Ureter (tissue), 1 donor: ENCODE measurements around the gene C1orf174. TPM values are rescaled to one million over a fixed set of nuclear protein-coding genes. Genes with fewer than 3 reads are reported as not detected.

ENCODE experiments used
- DNase-seq: peaks from one replicate; pipeline ENCODE4 v3.0.0-alpha.2; 2020; ENCODE audit warnings: low spot score
- total RNA-seq: library from RNA; stranded (reverse); gene quantifications from one replicate; pipeline ENCODE4 v1.2.4, GENCODE V29; 2023
- donor health status: DM: yes; HTN: yes; CAD: no.

Gene C1orf174
- total RNA-seq, 1 donor from 2014 or later: 23.2 TPM

GRCh38 chr1:3895279-3895950, 4.7 kb downstream of the C1orf174 start:
- no peak for DNase-seq

DNA sequence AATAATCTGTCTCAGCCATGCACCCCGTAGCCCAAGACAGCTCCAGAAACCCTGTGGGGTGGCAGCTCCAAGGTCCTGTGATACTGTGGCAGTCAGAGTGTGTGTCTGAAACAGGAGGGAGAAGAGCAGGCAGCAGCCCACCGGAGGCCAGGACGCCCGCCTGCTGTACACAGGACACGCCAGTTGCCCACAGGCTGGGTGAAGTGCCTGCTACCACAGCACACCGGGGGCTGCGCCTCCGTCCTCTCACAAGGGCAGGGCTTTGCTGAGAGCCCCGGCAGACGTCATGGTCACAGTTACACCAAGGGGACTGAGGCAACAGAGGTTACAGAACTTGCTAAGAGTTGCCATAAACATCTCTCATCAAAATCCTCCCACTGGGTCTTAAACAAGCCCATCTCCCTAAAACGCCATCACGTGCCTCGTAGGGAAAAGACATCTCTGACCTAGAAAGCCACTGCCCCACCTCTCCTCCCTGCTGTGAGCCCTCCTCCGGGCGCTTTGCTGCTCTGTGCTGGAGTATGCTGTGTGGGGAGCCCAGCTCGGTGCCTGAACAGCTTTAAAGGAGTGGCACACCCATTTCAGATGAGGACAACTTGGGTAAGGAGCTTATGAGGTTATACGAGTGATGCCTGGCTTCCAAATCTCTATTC, 5.3 kb downstream of the C1orf174 start:
- DNase-seq: no peak

DNA sequence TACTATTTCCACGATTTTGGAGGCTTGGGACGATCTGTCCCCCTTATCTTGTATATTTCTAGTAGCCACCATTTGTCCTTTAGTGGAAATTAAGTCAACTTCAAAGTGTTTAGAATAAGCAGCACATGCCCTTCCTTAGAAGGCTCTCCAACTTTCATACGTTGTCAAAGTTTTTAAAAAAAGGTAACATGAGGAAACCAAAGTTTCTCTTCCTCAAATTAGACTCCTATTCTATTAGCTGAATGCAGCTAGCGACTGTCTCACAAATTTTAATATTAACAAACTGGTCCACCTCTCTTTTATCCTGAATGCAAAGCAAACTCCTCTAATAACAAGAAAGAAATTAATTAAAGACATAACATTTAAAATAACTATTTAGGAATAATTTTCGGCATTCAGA, 6.9 kb downstream of the C1orf174 start:
- no peak for DNase-seq

DNA sequence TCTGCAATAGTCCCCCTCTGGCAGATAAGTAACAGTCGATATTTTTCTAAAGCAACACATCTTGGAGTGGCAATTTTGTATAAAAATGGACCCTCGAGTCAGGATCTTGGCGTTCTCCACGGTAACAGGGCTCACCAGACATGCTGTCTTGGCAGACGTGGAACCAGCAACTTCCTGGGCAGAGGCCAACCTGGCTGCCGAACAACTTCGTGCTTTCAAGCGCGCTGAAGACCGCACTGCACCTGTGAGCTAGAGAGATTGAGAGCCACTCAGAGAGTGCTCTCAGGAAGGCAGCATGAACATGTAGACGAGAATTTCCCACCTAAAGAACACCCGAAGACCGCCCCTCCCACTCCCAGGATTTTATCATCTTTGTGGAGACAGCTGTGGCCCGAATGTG, 7.3 kb downstream of the C1orf174 start:
- DNase-seq: no peak

- no peak for DNase-seq
These were observed 8.7 kb downstream of the C1orf174 start for GRCh38 chr1:3891329-3891865.

DNA sequence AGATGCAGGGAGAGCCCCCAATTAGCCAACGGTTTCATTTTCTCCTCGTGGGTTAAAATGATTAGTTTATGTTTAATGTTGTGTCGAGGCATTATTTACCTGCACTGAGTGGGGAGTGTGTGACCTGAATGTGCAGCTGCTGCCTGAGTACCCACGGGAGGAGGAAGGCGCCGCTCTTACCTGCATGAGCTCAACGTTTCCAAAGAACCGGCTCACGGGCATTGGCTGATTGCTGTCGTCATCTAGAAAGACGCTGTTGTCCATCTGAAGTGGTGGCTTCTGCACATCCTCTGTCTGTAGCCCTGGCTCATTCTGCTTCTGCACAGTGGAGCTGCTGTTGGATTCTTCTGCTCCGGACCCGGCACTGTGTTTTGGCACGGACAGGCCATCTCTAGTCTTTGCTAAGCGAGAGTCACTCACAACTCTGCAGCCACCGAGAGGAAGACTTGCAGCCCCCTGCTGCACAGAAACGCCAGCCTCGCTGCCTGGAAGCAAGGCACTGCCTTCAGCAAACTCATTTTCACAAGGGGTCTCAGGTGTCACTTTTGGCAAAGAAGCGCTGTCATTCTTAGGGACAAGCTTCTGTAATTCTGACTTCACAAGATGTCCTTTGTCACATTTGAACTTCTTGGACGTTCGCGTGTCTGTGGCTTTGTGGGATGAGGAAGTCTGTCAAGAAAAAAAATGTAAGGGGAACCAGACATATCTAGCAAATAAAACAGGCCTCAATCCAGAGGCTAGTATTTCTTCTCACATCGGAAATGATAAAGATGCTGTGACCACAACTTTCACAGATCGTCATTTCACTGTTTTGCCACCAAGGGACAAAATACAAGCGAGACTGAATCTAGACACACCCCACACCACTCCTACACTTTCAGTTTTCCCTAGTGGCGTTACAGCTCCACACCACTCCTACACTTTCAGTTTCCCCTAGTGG, 9.4 kb downstream of the C1orf174 start:
- no peak for DNase-seq

GRCh38 chr1:3889936-3890335, 10.1 kb downstream of the C1orf174 start:
- no peak for DNase-seq

- DNase-seq: no peak
These were observed 11.8 kb downstream of the C1orf174 start for GRCh38 chr1:3888301-3888700.

DNA sequence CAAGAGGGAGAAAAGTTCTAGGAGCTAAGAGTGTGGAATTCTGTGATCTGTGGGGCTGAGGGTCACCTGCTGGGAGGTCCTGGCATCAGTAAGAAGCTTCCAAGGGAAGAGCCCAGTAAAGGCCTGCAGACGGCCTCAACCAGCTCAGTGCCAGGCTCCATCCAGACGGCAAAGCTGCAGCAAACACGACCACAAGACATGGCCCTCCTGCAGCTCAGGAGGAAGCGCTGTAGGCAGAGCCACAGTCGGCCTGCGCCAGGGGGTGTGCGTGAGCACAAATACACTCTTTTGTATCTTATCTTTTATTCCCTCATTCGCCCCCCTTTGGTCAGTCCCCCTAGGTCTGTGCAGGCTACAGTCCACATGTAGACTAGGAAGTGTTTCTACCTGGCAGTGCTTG, 13.4 kb downstream of the C1orf174 start:
- DNase-seq: no peak

GRCh38 chr1:3886106-3886670, 13.9 kb downstream of the C1orf174 start:
- DNase-seq: no peak

- DNase-seq: no peak
These were observed 14.5 kb downstream of the C1orf174 start for GRCh38 chr1:3885611-3886010.

DNA sequence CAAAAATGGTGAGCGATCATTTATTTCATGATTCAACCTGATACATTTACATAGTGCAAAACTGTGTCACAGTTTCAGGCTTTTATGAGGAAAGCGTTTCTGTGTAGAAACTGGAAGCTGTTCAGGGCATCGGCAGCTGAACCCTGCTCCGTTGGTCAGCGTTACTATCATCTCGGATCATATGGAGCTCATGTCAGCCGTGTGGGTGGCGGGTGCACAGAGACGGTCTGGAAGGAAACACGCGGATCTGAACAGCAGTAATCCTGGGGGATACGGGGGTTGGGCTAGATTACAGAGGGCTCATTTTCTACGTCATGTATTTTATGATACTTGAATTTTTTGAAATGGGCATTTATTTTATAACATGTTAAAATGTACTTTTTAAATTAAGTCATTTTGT, 15.1 kb downstream of the C1orf174 start:
- DNase-seq: no peak

DNA sequence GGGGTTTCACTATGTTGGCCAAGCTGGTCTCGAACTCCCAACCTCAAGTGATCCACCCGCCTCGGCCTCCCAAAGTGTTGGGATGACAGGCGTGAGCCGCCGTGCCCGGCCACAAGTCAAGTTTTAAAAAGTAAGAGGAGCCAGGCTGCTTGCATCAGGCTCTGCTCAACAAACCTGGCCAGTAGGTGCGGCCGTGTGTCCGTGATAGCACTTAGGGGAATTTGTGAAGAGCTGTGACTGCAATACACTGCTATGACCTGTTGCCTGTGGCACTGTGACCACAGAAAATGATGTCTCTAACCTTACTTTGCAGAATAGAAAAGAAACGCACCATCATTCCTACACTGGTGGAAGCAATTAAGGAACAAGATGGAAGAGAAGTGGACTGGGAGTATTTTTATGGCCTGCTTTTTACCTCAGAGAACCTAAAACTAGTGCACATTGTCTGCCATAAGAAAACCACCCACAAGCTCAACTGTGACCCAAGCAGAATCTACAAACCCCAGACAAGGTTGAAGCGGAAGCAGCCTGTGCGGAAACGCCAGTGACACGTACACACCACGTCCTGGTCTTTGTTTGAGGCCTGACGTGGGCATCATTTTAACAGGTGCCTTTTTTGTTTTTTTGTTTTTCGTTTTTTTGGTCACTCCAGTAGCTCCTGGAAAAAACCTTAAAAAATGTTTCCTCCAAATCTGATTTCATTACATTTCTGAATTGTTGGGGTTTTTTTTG, 16.7 kb downstream of the C1orf174 start:
- no peak for DNase-seq

GRCh38 chr1:3881193-3881480, 18.9 kb downstream of the C1orf174 start:
- no peak for DNase-seq

DNA sequence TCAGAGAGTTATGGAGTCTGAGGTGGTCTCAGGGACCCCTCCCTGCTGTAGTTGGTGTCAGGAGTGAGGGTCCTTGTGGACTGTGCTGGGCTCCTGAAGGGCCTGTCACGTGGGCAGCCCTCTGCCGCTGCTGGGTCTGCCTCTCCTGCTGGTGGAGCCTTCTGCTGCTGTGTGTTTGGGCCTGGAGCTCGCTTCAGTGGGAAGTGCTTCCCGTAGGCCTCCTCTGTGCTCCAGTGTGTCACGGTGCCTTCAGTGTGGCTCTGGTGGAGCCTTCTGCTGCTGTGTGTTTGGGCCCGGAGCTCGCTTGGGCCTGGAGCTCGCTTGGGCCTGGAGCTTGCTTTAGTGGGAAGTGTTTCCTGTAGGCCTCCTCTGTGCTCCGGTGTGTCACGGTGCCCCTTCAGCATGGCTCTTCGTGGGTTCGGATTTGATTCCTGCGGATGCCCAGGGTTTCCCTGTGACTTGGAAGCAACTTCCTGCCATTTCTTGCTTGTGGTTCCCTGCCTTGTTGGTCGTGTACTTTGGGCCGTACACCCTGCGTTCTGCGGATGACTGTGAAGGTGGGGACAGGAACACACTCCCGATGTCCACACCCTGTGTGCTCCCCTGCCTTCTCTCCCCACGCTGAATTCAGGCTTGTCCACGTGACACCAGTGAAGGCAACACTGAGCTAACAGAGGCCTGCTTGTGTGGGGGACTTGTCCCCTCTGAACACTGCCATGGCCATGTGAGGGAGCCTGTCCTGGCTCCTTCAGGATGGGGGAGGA, 19.5 kb downstream of the C1orf174 start:
- DNase-seq: no peak

DNA sequence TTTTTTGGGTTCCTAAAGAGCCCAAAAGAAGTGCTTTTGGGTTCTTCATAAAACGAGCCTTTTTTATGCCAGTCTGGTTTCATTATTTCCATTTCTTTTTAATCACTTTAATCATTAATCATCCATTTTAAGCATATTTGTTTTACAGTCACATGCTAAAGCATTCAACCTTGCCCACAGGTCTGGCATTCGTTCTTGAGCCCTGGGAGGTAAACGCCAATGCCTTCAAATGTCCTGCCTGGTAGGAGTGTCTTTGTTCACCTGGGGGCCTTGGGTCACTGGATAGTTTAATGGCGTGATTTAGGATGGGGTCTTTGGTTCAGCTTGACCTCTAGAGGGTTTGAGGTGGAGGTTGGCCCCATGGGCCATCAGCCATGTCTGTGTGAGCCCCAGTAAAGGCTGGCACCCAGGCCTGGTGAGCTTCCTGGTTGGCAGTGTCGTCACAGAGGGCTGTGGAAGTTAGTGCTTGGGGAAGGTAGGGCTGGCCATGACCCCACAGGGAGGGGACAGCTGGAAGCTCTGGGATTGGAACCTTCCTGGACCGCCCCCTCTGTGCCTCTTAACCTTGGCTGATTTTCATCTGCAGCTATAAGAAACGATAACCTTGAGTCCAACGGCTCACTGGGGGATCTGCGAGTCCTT, 20.2 kb downstream of the C1orf174 start:
- DNase-seq: no peak

- DNase-seq: no peak
These were observed 21.0 kb downstream of the C1orf174 start for GRCh38 chr1:3879099-3879498.

DNA sequence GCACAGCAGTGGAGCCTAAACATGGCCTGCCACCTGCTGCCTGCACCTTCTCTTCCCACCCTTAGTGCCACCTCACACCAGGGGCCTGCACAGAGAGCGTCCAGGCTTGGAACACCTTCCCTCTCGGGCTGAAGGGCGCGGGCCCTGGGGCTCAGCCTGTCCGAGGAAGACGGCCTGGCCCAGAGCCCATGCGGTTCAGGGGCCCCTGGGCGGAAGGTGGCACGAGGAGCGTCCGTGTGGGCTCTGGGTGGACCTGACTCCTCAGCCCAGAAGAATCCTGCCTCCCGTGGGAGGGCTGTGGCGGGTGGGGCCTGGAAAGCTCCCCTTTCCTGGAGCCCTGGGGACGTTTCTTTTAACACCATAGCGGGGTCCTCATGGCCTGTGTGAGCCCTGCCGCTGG, 23.4 kb downstream of the C1orf174 start:
- no peak for DNase-seq

DNA sequence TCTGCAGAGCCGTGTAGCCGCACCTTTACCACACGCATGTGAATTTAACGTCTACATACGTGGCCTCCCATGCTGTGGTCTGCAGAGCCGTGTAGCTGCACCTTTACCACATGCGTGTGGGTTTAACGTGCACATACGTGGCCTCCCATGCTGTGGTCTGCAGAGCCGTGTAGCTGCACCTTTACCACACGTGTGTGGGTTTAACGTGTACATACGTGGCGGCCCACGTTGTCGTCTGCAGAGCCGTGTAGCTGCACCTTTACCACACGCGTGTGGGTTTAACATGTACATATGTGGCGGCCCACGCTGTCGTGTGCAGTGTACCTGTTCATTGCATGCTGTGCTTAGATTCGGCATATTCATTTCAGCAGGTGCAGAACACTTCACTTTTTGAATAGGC, 25.3 kb downstream of the C1orf174 start:
- no peak for DNase-seq

GRCh38 chr1:3872546-3872945, 27.5 kb downstream of the C1orf174 start:
- DNase-seq: no peak
